GM15510 (cell line): ENCODE results near the gene XYLT1.

Experiments
- POLR2A ChIP-seq: IDR thresholded peaks from 3 replicates; pipeline ENCODE4 v1.6.1; 2011; ENCODE audit warnings: borderline replicate concordance; ENCODE audit not compliant: insufficient read length; ENCODE audit errors: extremely low read depth

Gene XYLT1

GRCh38 chr16:17069681-17070080, 401.1 kb downstream of the XYLT1 start:
- TF ChIP-seq POLR2A: no peak

GRCh38 chr16:17068524-17068923, 402.2 kb downstream of the XYLT1 start:
- TF ChIP-seq POLR2A: no peak

- no peak for TF ChIP-seq POLR2A
These were observed 402.9 kb downstream of the XYLT1 start for GRCh38 chr16:17067882-17068281.

DNA sequence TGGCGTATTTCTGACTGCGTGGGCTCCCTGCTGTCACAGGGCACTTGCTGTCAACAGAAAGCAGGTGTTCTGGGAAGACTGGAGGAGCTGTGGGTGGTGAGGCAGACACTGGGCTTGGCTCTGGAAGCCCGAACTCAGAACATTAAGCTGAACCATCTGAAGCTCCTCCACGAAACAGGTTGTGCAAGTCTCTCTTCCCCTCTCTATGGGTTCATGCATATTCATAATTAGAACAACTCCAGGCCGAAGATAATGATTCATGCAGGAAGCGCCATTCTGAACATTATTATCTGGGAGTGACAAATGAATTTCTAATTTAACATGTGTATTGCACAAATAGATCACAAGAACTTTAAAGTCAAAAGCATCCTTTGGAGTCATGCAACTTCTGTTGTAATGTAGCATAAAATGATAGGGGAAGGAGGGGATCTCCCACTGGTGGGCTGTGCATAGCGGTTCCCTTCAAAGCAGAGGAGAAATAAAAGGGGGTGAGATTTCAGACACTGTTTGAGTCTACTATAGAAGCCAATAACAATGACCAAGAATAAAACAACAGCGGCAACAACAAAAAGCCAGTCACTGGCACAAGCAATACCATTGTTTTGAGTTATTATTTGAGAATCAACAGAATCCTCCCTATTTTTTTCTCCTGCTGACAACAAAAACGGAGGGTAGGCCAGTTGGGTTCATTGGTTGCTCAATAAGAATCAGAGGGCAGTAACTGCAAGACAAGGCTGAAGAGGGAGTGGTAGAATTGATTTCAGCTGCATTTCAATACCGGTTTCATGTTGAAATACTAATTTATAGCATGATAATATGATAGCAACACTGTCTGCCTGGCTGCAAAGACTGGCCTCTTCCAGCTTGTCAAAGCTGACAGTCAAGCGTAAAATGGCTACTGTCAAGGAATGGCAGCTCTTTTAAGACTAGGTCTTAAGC, 407.3 kb downstream of the XYLT1 start:
- no peak for TF ChIP-seq POLR2A

DNA sequence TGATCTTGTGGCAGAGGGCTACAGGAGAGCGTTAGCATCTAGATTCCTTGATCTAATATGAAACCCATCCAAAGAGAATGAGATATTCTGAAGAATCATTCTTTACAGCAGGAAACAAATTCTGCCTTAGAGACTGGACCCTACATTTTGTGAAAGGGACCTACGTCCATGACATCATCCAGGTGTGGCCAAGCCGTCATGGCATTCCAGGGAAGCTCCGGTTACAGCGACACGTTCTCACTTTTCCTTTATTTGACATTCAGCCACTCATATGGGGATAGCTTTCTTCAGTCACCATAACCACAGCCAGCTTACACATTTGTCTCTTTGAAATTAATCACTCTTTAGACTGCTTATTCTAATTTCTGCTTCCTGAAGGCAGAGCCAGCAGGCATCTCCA, 408.1 kb downstream of the XYLT1 start:
- no peak for TF ChIP-seq POLR2A

- TF ChIP-seq POLR2A: no peak
These were observed 409.4 kb downstream of the XYLT1 start for GRCh38 chr16:17061326-17061725.

- no peak for TF ChIP-seq POLR2A
These were observed 412.3 kb downstream of the XYLT1 start for GRCh38 chr16:17058471-17058870.

- TF ChIP-seq POLR2A: no peak
These were observed 414.1 kb downstream of the XYLT1 start for GRCh38 chr16:17056666-17057065.

GRCh38 chr16:17053536-17054160, 417.1 kb downstream of the XYLT1 start:
- TF ChIP-seq POLR2A: no peak
